Right cardiac atrium (tissue), 5 donors: ENCODE data around the gene CEMIP2. TPM values are rescaled to one million over a fixed set of nuclear protein-coding genes. Genes with fewer than 3 reads are reported as not detected.
"Not testable (repeated sequence)": the region's sequence is repeated elsewhere in the genome, so short reads cannot be mapped to it uniquely, and the experiment has no call there.

Experiments
- ATAC-seq, 2 donors: fragments of 200-7000 bp; cut with Tn5 transposase; one replicate each; pipeline versions ENCODE4 v1.8.0 to v1.9.1; 2020; ENCODE audit warnings: moderate library complexity in 2 of 2, mild to moderate bottlenecking in 1 of 2
- DNase-seq, 3 donors: peaks; one replicate each; pipeline ENCODE4 v3.0.0-alpha.2; 2020
- H3K27ac ChIP-seq: one replicate; pipeline ENCODE4 v1.5.1; 2013; ENCODE audit warnings: mild to moderate bottlenecking, low read length, control low read depth, moderate library complexity
- H3K27me3 ChIP-seq: one replicate; pipeline ENCODE4 v1.6.1; 2013; ENCODE audit not compliant: control insufficient read depth, insufficient read depth
- H3K4me1 ChIP-seq: one replicate; pipeline ENCODE4 v1.6.1; 2013; ENCODE audit warnings: low read length; ENCODE audit not compliant: control insufficient read depth, insufficient read depth
- H3K4me3 ChIP-seq: one replicate; pipeline ENCODE4 v1.5.1; 2013; ENCODE audit warnings: low read length, control low read depth
- H3K9me3 ChIP-seq: one replicate; pipeline ENCODE4 v1.6.1; 2013; ENCODE audit warnings: low read length; ENCODE audit not compliant: control insufficient read depth
- WGBS: extraction: QIAGEN DNeasy Blood & Tissue Kit; methylation state at CpG from one replicate; pipeline ENCODE4 v1.1.7; 2013; 5-methylcytosine and 5-hydroxymethylcytosine counted together
- intact Hi-C, 4 donors: fragments of 100-400 bp; cut with DNase I; formaldehyde crosslinking; loops; one replicate each; pipeline versions ENCODE4 v1.11.0 to v1.14.0; 2022 to 2023
- polyA plus RNA-seq: library from polyadenylated mRNA; stranded (reverse); fragments of 200-250 nt; gene quantifications from one replicate; pipeline ENCODE4 v1.2.3, GENCODE V29; 2013
- total RNA-seq, 4 donors: library from RNA; stranded (reverse); fragmentation: NEBNext Ultra II Directional; extraction: Animal tissue kit (Norgen Biotek cat#: 25700); gene quantifications; one replicate each; pipeline ENCODE4 v1.2.1, GENCODE V29; 2021
- donor health status: healthy with polysubstance abuse.
- donor health status: DM: no; HTN: yes; CAD: no.
- donor health status: DM: no; HTN: no; CAD: no.
- donor health status: DM: no; HTN: yes; CAD: no; lungs with severe emphysema.
- donor health status: DM: yes; HTN: yes; CAD: no.

CEMIP2 gene
- total and polyA plus RNA-seq, 5 donors: 12.1 to 66.9 (median 39.9) TPM

- ATAC-seq (no peak), DNase-seq (no peak)
- no peak overlapping the region for H3K27ac ChIP-seq
- no peaks in the 10 kb centered on the region for H3K27me3 ChIP-seq
- H3K4me3 ChIP-seq: no peak overlapping the region
- 53% methylated on average over 3 of the region's 3 CpGs for WGBS
- H3K4me1 ChIP-seq: no peaks in the 10 kb centered on the region
- intact Hi-C loops: no loop called here
- H3K9me3 ChIP-seq: no peaks in the 10 kb centered on the region
Measured at GRCh38 chr9:71664566-71664965, 103.7 kb downstream of the CEMIP2 start.

- peak in 1 of 2 donors; percentile 4 for ATAC-seq
- no peak overlapping the region for H3K4me3 ChIP-seq
- no peaks in the 10 kb centered on the region for H3K27me3 ChIP-seq
- 74% methylated on average over 4 of the region's 4 CpGs for WGBS
- H3K9me3 ChIP-seq: no peaks in the 10 kb centered on the region
- peak overlapping the region; percentile 23 for H3K27ac ChIP-seq
- no peaks in the 10 kb centered on the region for H3K4me1 ChIP-seq
- DNase-seq: no peak
- intact Hi-C loops: no loop called here
Measured at GRCh38 chr9:71663931-71664459, 104.3 kb downstream of the CEMIP2 start.

- peak; percentile 40 to 82 for ATAC-seq
- no peaks in the 10 kb centered on the region for H3K4me1 ChIP-seq
- no peak overlapping the region for H3K4me3 ChIP-seq
- no peaks in the 10 kb centered on the region for H3K9me3 ChIP-seq
- intact Hi-C loops: no loop called here
- DNase-seq: no peak
- peak overlapping the region; percentile 48 for H3K27ac ChIP-seq
- WGBS: 27% methylated on average over 2 of the region's 2 CpGs
- H3K27me3 ChIP-seq: no peaks in the 10 kb centered on the region
Measured at GRCh38 chr9:71663216-71663615, 105.1 kb downstream of the CEMIP2 start.

- Histone ChIP-seq H3K27me3 (no peaks in the 10 kb centered on the region), H3K4me3 (no peak overlapping the region), H3K27ac (no peak overlapping the region), H3K9me3 (no peaks in the 10 kb centered on the region), H3K4me1 (no peaks in the 10 kb centered on the region)
- no peak for ATAC-seq
- intact Hi-C loops: no loop called here
- DNase-seq: no peak
- WGBS: 88% methylated on average over 3 of the region's 3 CpGs
Measured at GRCh38 chr9:71662082-71662481, 106.2 kb downstream of the CEMIP2 start.

GRCh38 chr9:71657276-71657675 lies 111.0 kb downstream of the CEMIP2 start:
- H3K27ac ChIP-seq, ATAC-seq, DNase-seq, H3K4me1 ChIP-seq, H3K4me3 ChIP-seq, intact Hi-C loops, H3K9me3 ChIP-seq, H3K27me3 ChIP-seq: not testable (repeated sequence)
- 88% methylated on average over 4 of the region's 4 CpGs for WGBS

- DNase-seq (no peak), ATAC-seq (peak in 1 of 2 donors; percentile 78)
- H3K4me3 ChIP-seq: no peak overlapping the region
- intact Hi-C loops: no loop called here
- H3K9me3 ChIP-seq: no peaks in the 10 kb centered on the region
- WGBS: 94% methylated on average over 1 of the region's 1 CpG
- no peaks in the 10 kb centered on the region for H3K4me1 ChIP-seq
- no peak overlapping the region for H3K27ac ChIP-seq
- no peaks in the 10 kb centered on the region for H3K27me3 ChIP-seq
Measured at GRCh38 chr9:71656496-71656895, 111.8 kb downstream of the CEMIP2 start.

GRCh38 chr9:71655778-71656177 lies 112.5 kb downstream of the CEMIP2 start:
- Histone ChIP-seq H3K4me1 (no peaks in the 10 kb centered on the region), H3K27ac (no peak overlapping the region), H3K4me3 (no peak overlapping the region), H3K9me3 (no peaks in the 10 kb centered on the region), H3K27me3 (no peaks in the 10 kb centered on the region)
- no peak for DNase-seq
- intact Hi-C loops: no loop called here
- ATAC-seq: peak in 1 of 2 donors; percentile 52
- whole genome bisulfite sequencing: 84% methylated on average over 1 of the region's 1 CpG

- intact Hi-C loops: no loop called here
- WGBS: 59% methylated on average over 6 of the region's 6 CpGs
- H3K9me3 ChIP-seq: no peaks in the 10 kb centered on the region
- H3K4me3 ChIP-seq: no peak overlapping the region
- H3K27ac ChIP-seq: no peak overlapping the region
- DNase-seq: no peak
- H3K27me3 ChIP-seq: no peaks in the 10 kb centered on the region
- no peaks in the 10 kb centered on the region for H3K4me1 ChIP-seq
- ATAC-seq: no peak
Measured at GRCh38 chr9:71655141-71655540, 113.2 kb downstream of the CEMIP2 start.

GRCh38 chr9:71652480-71652879 lies 115.8 kb downstream of the CEMIP2 start:
- Histone ChIP-seq H3K9me3 (no peaks in the 10 kb centered on the region), H3K4me3 (no peak overlapping the region), H3K27ac (no peak overlapping the region), H3K4me1 (no peaks in the 10 kb centered on the region), H3K27me3 (no peaks in the 10 kb centered on the region)
- intact Hi-C loops: no loop called here
- ATAC-seq (no peak), DNase-seq (no peak)

GRCh38 chr9:71648453-71648852 lies 119.9 kb downstream of the CEMIP2 start:
- H3K4me1 ChIP-seq: no peaks in the 10 kb centered on the region
- no peak overlapping the region for H3K4me3 ChIP-seq
- WGBS: 81% methylated on average over 1 of the region's 1 CpG
- ATAC-seq: no peak
- intact Hi-C loops: no loop called here
- H3K27me3 ChIP-seq: no peaks in the 10 kb centered on the region
- no peak for DNase-seq
- H3K27ac ChIP-seq: no peak overlapping the region
- H3K9me3 ChIP-seq: no peaks in the 10 kb centered on the region

- Histone ChIP-seq H3K4me3 (no peak overlapping the region), H3K4me1 (no peaks in the 10 kb centered on the region)
Measured at GRCh38 chr9:71647094-71647591, 121.2 kb downstream of the CEMIP2 start.

GRCh38 chr9:71646131-71646530 lies 122.2 kb downstream of the CEMIP2 start:
- H3K4me1 ChIP-seq: no peaks in the 10 kb centered on the region

More at GRCh38 chr9:71647094-71647591, 121.2 kb downstream of the CEMIP2 start:
- intact Hi-C loops: no loop called here
- H3K27ac ChIP-seq: no peak overlapping the region
- peak; percentile 84 to 92 for ATAC-seq
- H3K27me3 ChIP-seq: no peaks in the 10 kb centered on the region
- H3K9me3 ChIP-seq: no peaks in the 10 kb centered on the region
- peak; percentile 84 to 91 (median 86) for DNase-seq
- WGBS: 21% methylated on average over 7 of the region's 7 CpGs

More at GRCh38 chr9:71646131-71646530, 122.2 kb downstream of the CEMIP2 start:
- H3K27ac ChIP-seq: no peak overlapping the region
- WGBS: 85% methylated on average over 1 of the region's 1 CpG
- ATAC-seq (no peak), DNase-seq (no peak)
- intact Hi-C loops: no loop called here
- H3K27me3 ChIP-seq: no peaks in the 10 kb centered on the region
- H3K4me3 ChIP-seq: no peak overlapping the region
- no peaks in the 10 kb centered on the region for H3K9me3 ChIP-seq
